HL-60 (cell line): ENCODE data around the gene JARID2.

Experiments used
- CTCF ChIP-seq: IDR thresholded peaks from one replicate; pipeline ENCODE4 v1.5.1; 2011; ENCODE audit warnings: low read length, control low read depth, inconsistent platforms; ENCODE audit not compliant: insufficient read depth
- GABPA ChIP-seq: IDR thresholded peaks from 2 replicates; pipeline ENCODE4 v1.6.1; 2012; ENCODE audit warnings: low read depth
- POLR2AphosphoS5 ChIP-seq: IDR thresholded peaks from 2 replicates; pipeline ENCODE4 v1.6.1; 2012; ENCODE audit warnings: low read depth
- REST ChIP-seq: IDR thresholded peaks from 2 replicates; pipeline ENCODE4 v1.6.1; 2012; ENCODE audit warnings: low read depth; ENCODE audit not compliant: insufficient replicate concordance

GRCh38 chr6:15487262-15487661 is 241.4 kb downstream of the JARID2 start:
- TF ChIP-seq CTCF (no peak), POLR2AphosphoS5 (no peak), REST (no peak), GABPA (no peak)
